ENCODE results near the gene GPR108.

GPR108 gene

GRCh38 chr19:6752256-6753177 lies 15.1 kb upstream of the GPR108 start (continued):
- TF ChIP-seq ZFP3 (CRISPR knock-in tag; IDR thresholded peaks at IDR 0.05), result no peak
- TF ChIP-seq ARNTL (CRISPR knock-in tag; IDR thresholded peaks at IDR 0.05; ENCODE audit: borderline replicate concordance, low read depth), result no peak
- TF ChIP-seq, protein P1, sequence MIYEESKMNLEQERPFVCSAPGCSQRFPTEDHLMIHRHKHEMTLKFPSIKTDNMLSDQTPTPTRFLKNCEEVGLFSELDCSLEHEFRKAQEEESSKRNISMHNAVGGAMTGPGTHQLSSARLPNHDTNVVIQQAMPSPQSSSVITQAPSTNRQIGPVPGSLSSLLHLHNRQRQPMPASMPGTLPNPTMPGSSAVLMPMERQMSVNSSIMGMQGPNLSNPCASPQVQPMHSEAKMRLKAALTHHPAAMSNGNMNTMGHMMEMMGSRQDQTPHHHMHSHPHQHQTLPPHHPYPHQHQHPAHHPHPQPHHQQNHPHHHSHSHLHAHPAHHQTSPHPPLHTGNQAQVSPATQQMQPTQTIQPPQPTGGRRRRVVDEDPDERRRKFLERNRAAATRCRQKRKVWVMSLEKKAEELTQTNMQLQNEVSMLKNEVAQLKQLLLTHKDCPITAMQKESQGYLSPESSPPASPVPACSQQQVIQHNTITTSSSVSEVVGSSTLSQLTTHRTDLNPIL (CRISPR knock-in tag; IDR thresholded peaks at IDR 0.05; ENCODE audit: low read depth), result no peak
- no peak for TF ChIP-seq CSDC2 (CRISPR knock-in tag; IDR thresholded peaks at IDR 0.05)
- no peak for TF ChIP-seq ISL1 (CRISPR knock-in tag; IDR thresholded peaks at IDR 0.05)
- no peak for TF ChIP-seq PPARA (CRISPR knock-in tag; IDR thresholded peaks at IDR 0.05; ENCODE audit: borderline replicate concordance)
- TF ChIP-seq, protein P2, sequence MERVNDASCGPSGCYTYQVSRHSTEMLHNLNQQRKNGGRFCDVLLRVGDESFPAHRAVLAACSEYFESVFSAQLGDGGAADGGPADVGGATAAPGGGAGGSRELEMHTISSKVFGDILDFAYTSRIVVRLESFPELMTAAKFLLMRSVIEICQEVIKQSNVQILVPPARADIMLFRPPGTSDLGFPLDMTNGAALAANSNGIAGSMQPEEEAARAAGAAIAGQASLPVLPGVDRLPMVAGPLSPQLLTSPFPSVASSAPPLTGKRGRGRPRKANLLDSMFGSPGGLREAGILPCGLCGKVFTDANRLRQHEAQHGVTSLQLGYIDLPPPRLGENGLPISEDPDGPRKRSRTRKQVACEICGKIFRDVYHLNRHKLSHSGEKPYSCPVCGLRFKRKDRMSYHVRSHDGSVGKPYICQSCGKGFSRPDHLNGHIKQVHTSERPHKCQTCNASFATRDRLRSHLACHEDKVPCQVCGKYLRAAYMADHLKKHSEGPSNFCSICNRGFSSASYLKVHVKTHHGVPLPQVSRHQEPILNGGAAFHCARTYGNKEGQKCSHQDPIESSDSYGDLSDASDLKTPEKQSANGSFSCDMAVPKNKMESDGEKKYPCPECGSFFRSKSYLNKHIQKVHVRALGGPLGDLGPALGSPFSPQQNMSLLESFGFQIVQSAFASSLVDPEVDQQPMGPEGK (CRISPR knock-in tag; IDR thresholded peaks at IDR 0.05; ENCODE audit: borderline replicate concordance), result no peak
- no peak for TF ChIP-seq ZNF70 (CRISPR knock-in tag; IDR thresholded peaks at IDR 0.05)
- TF ChIP-seq OSR1 (CRISPR knock-in tag; IDR thresholded peaks at IDR 0.05), result no peak
- TF ChIP-seq ZC3H10 (CRISPR knock-in tag; IDR thresholded peaks at IDR 0.05), result no peak

GRCh38 chr19:6751189-6751588 lies 13.8 kb upstream of the GPR108 start:
- ATAC-seq, result no peak
- TF ChIP-seq, protein P1 (CRISPR knock-in tag; IDR thresholded peaks at IDR 0.05; ENCODE audit: low read depth), result no peak
- no peak for TF ChIP-seq ZNF565 (CRISPR knock-in tag; conservative IDR thresholded peaks at IDR 0.05; ENCODE audit: low read depth)
- TF ChIP-seq, protein P3, sequence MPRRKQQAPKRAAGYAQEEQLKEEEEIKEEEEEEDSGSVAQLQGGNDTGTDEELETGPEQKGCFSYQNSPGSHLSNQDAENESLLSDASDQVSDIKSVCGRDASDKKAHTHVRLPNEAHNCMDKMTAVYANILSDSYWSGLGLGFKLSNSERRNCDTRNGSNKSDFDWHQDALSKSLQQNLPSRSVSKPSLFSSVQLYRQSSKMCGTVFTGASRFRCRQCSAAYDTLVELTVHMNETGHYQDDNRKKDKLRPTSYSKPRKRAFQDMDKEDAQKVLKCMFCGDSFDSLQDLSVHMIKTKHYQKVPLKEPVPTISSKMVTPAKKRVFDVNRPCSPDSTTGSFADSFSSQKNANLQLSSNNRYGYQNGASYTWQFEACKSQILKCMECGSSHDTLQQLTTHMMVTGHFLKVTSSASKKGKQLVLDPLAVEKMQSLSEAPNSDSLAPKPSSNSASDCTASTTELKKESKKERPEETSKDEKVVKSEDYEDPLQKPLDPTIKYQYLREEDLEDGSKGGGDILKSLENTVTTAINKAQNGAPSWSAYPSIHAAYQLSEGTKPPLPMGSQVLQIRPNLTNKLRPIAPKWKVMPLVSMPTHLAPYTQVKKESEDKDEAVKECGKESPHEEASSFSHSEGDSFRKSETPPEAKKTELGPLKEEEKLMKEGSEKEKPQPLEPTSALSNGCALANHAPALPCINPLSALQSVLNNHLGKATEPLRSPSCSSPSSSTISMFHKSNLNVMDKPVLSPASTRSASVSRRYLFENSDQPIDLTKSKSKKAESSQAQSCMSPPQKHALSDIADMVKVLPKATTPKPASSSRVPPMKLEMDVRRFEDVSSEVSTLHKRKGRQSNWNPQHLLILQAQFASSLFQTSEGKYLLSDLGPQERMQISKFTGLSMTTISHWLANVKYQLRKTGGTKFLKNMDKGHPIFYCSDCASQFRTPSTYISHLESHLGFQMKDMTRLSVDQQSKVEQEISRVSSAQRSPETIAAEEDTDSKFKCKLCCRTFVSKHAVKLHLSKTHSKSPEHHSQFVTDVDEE (CRISPR knock-in tag; IDR thresholded peaks at IDR 0.05), result no peak
- no peak for TF ChIP-seq TCF4 (CRISPR knock-in tag; IDR thresholded peaks at IDR 0.05; ENCODE audit: borderline replicate concordance)
- TF ChIP-seq, protein P4, sequence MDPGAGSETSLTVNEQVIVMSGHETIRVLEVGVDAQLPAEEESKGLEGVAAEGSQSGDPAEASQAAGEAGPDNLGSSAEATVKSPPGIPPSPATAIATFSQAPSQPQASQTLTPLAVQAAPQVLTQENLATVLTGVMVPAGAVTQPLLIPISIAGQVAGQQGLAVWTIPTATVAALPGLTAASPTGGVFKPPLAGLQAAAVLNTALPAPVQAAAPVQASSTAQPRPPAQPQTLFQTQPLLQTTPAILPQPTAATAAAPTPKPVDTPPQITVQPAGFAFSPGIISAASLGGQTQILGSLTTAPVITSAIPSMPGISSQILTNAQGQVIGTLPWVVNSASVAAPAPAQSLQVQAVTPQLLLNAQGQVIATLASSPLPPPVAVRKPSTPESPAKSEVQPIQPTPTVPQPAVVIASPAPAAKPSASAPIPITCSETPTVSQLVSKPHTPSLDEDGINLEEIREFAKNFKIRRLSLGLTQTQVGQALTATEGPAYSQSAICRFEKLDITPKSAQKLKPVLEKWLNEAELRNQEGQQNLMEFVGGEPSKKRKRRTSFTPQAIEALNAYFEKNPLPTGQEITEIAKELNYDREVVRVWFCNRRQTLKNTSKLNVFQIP (CRISPR knock-in tag; IDR thresholded peaks at IDR 0.05; ENCODE audit: borderline replicate concordance, low read depth), result no peak
- TF ChIP-seq, protein P2 (CRISPR knock-in tag; IDR thresholded peaks at IDR 0.05; ENCODE audit: borderline replicate concordance), result no peak
- TF ChIP-seq ESRRG (CRISPR knock-in tag; IDR thresholded peaks at IDR 0.05), result no peak
- no peak for TF ChIP-seq ISL1 (CRISPR knock-in tag; IDR thresholded peaks at IDR 0.05)

DNA sequence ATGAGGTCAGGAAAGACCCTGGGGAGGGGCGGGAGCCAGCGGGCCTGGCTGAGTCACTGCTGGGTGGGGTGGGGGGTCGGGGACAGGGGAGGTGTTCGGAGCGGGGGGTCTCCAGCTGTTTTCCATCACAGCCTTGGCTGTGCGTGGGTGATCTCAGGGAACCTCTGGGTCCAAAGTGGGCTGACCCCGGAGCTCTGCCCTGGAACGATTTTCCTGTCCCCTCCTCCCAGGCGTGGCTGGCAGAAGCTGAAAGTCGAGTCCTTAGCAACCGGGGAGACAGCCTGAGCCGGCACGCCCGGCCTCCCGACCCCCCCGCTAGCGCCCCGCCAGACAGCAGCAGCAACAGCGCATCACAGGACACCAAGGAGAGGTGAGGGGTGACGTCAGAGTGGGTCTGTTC lies 12.7 kb upstream of the GPR108 start:
- ATAC-seq, result no peak
- no peak for TF ChIP-seq TOX (CRISPR knock-in tag; IDR thresholded peaks at IDR 0.05; ENCODE audit: borderline replicate concordance)
- no peak for TF ChIP-seq CSRNP3 (CRISPR knock-in tag; IDR thresholded peaks at IDR 0.05)
- TF ChIP-seq GLIS3 (CRISPR knock-in tag; IDR thresholded peaks at IDR 0.05), result no peak
- TF ChIP-seq ESRRG (CRISPR knock-in tag; IDR thresholded peaks at IDR 0.05), result no peak
- TF ChIP-seq ZNF565 (CRISPR knock-in tag; conservative IDR thresholded peaks at IDR 0.05; ENCODE audit: low read depth), result no peak
- no peak for TF ChIP-seq ZNF8 (CRISPR knock-in tag; IDR thresholded peaks at IDR 0.05)
- TF ChIP-seq, protein P2 (CRISPR knock-in tag; IDR thresholded peaks at IDR 0.05; ENCODE audit: borderline replicate concordance), result no peak
- no peak for TF ChIP-seq SNAI2 (CRISPR knock-in tag; IDR thresholded peaks at IDR 0.05)
- TF ChIP-seq ZFP3 (CRISPR knock-in tag; IDR thresholded peaks at IDR 0.05), result no peak
- no peak for TF ChIP-seq CSDC2 (CRISPR knock-in tag; IDR thresholded peaks at IDR 0.05)
- no peak for TF ChIP-seq RARB (CRISPR knock-in tag; IDR thresholded peaks at IDR 0.05)
- no peak for TF ChIP-seq ARNTL (CRISPR knock-in tag; IDR thresholded peaks at IDR 0.05; ENCODE audit: borderline replicate concordance, low read depth)
- no peak for TF ChIP-seq ISL1 (CRISPR knock-in tag; IDR thresholded peaks at IDR 0.05)

All from SK-N-SH treated with all-trans-retinoic acid at 6 μM for 48 hours (cell line).